ENCODE measurements around the gene ANKRD22. TPM values are rescaled to one million over a fixed set of nuclear protein-coding genes. Genes with fewer than 3 reads are reported as not detected.

The ANKRD22 gene
- total and polyA plus RNA-seq, 9 of the 15 experiments (the other 6 are each of a cell fraction or from before 2014, with no cell fraction given): not detected

GRCh38 chr10:88835096-88835909 lies 16.3 kb downstream of the ANKRD22 start (continued):
- TF ChIP-seq MLLT1 (IDR thresholded peaks at IDR 0.05): 0 out of 4 replicates have a peak, but pooled peaks of 1 of the 2 experiments have one; percentile 50

GRCh38 chr10:88833723-88834122 lies 17.9 kb downstream of the ANKRD22 start:
- Histone ChIP-seq H3K9ac (ENCODE audit: insufficient read depth in 1 of 2, low read depth in 2 of 2, low read length in 2 of 2) (no peak overlapping the region), H3K27ac (ENCODE audit: extremely low read depth, low read depth, low read length) (no peak overlapping the region), H3K4me1 (replicated peaks in 1 of 2; ENCODE audit: control insufficient read depth in 2 of 2, insufficient read depth in 2 of 2, low read length in 2 of 2) (no peaks in the 10 kb centered on the region), H3K4me2 (ENCODE audit: insufficient read depth, low read length) (no peak overlapping the region), H3K9me1 (ENCODE audit: control insufficient read depth, insufficient read depth, low read length) (no peaks in the 10 kb centered on the region), H3K9me3 (replicated peaks; ENCODE audit: control insufficient read depth, insufficient read depth, low read depth, low read length) (no peaks in the 10 kb centered on the region), H2AFZ (ENCODE audit: low read depth, low read length) (no peak overlapping the region), H3K4me3 (no peak overlapping the region), H3K27me3 (ENCODE audit: control insufficient read depth in 2 of 2, insufficient read depth in 2 of 2, low read length in 2 of 2) (no peaks in the 10 kb centered on the region), H3K79me2 (ENCODE audit: control insufficient read depth, insufficient read depth, low read length) (no peaks in the 10 kb centered on the region), H3K36me3 (ENCODE audit: control insufficient read depth, insufficient read depth, low read length) (no peaks in the 10 kb centered on the region), H4K20me1 (replicated peaks; ENCODE audit: control insufficient read depth, insufficient read depth, low read length) (no peaks in the 10 kb centered on the region)
- no TSS peak for BruUV-seq (replicated peaks)
- DNase-seq (ENCODE audit: extremely low read depth in 1 of 4, low spot score in 3 of 4): no peak
- ChIA-PET CTCF (ENCODE audit: low intra/inter-chr PET ratio) (no interaction called here), POLR2A (no interaction called here)
- in situ Hi-C loops (cut with MboI) (no loop called here), intact Hi-C loops (cut with micrococcal nuclease) (loop anchor here (10.0 kb wide), 1 partner anchor 151 kb away; no protein-coding TSS in a partner anchor)
- FAIRE-seq: no peak
- WGBS (ENCODE audit: insufficient coverage, low coverage, missing lambda C conversion rate): 0% methylated on average over 2 of the region's 2 CpGs
- no peak for ATAC-seq
- no peak for TF ChIP-seq ZNF589 (CRISPR knock-in tag; IDR thresholded peaks at IDR 0.05; ENCODE audit: low read depth)
- TF ChIP-seq ZBTB5 (IDR thresholded peaks at IDR 0.05): no peak
- no peak for TF ChIP-seq TAF15 (IDR thresholded peaks at IDR 0.05; ENCODE audit: low read depth, low read length)
- TF ChIP-seq NEUROD1 (IDR thresholded peaks at IDR 0.05; ENCODE audit: borderline replicate concordance, low read depth, low read length, partially characterized antibody): no peak
- TF ChIP-seq SLC30A9 (CRISPR knock-in tag; IDR thresholded peaks at IDR 0.05): no peak

Data from K562 (cell line).